H1 (cell line): Measurements from ENCODE around the gene HABP4.

ENCODE experiments used
- ATF2 ChIP-seq: IDR thresholded peaks from 2 replicates; pipeline ENCODE4 v1.6.1; 2012; ENCODE audit warnings: low read length, inconsistent platforms
- CTCF ChIP-seq, 3 experiments: IDR thresholded peaks; 1 replicate in 2 of 3; 2 replicates in 1 of 3; pipeline versions ENCODE4 v1.5.1 to v1.6.1; 2011; ENCODE audit warnings: low read length in 3 of 3, mild to moderate bottlenecking in 3 of 3, inconsistent platforms in 2 of 3, low read depth in 1 of 3, moderate library complexity in 1 of 3; ENCODE audit not compliant: insufficient read depth in 1 of 3; ENCODE audit errors: control extremely low read depth in 1 of 3
- EZH2 ChIP-seq: fragments of 200-600 bp; sonication (generic); IDR thresholded peaks from 2 replicates; pipeline ENCODE4 v1.7.1; 2012; ENCODE audit warnings: low read depth, mild to moderate bottlenecking, moderate library complexity, low read length, inconsistent platforms; ENCODE audit not compliant: severe bottlenecking
- GABPA ChIP-seq: IDR thresholded peaks from 2 replicates; pipeline ENCODE4 v1.6.1; 2011; ENCODE audit warnings: mild to moderate bottlenecking, low read length, moderate library complexity, borderline replicate concordance; ENCODE audit not compliant: insufficient read depth
- HDAC6 ChIP-seq: IDR thresholded peaks from one replicate; pipeline ENCODE4 v1.7.1; 2012; ENCODE audit warnings: low read depth, mild to moderate bottlenecking, inconsistent platforms, low read length, moderate library complexity
- MAX ChIP-seq: IDR thresholded peaks from 2 replicates; pipeline ENCODE4 v1.6.1; 2012; ENCODE audit warnings: inconsistent platforms
- PHF8 ChIP-seq: fragments of 200-600 bp; sonication (generic); conservative IDR thresholded peaks from 2 replicates; pipeline ENCODE4 v1.7.1; 2012; ENCODE audit warnings: low read depth, mild to moderate bottlenecking, inconsistent platforms, low read length, moderate library complexity
- POLR2AphosphoS5 ChIP-seq: IDR thresholded peaks from 2 replicates; pipeline ENCODE4 v1.6.1; 2011; ENCODE audit warnings: low read depth, low read length
- TAF1 ChIP-seq: IDR thresholded peaks from 2 replicates; pipeline ENCODE4 v1.6.1; 2011; ENCODE audit warnings: mild to moderate bottlenecking, low read depth, low read length
- USF2 ChIP-seq: IDR thresholded peaks from 2 replicates; pipeline ENCODE4 v1.6.1; 2011; ENCODE audit warnings: low read length, improper control_type of control experiment
- ZNF274 ChIP-seq: IDR thresholded peaks from 2 replicates; pipeline ENCODE4 v1.7.0; 2012; ENCODE audit warnings: low read length, borderline replicate concordance; ENCODE audit errors: extremely low read depth

- TF ChIP-seq CTCF (IDR thresholded peaks at IDR 0.05; ENCODE audit: control extremely low read depth in 1 of 3, insufficient read depth in 1 of 3, low read depth in 1 of 3, low read length in 3 of 3) (no peak), ZNF274 (no peak), EZH2 (no peak), GABPA (no peak), POLR2AphosphoS5 (no peak), TAF1 (no peak), USF2 (no peak), HDAC6 (no peak), ATF2 (no peak), MAX (no peak), PHF8 (no peak)
Measured at GRCh38 chr9:96436456-96437126, 13.4 kb upstream of the HABP4 start.
